GM12874 (cell line): ENCODE measurements around the gene BTNL3.

Experiments used
- CTCF ChIP-seq: IDR thresholded peaks from 2 replicates; pipeline ENCODE4 v1.5.1; 2011; ENCODE audit warnings: low read depth, mild to moderate bottlenecking, control low read depth, low read length, moderate library complexity; ENCODE audit not compliant: insufficient read depth

The BTNL3 gene

GRCh38 chr5:180988592-180988991 lies at the start of gene BTNL3:
Gene BTNL3 (plus strand): TSS chr5:180988846. CDS start chr5:180989029, 183 bp downstream.
- TF ChIP-seq CTCF = no peak

DNA sequence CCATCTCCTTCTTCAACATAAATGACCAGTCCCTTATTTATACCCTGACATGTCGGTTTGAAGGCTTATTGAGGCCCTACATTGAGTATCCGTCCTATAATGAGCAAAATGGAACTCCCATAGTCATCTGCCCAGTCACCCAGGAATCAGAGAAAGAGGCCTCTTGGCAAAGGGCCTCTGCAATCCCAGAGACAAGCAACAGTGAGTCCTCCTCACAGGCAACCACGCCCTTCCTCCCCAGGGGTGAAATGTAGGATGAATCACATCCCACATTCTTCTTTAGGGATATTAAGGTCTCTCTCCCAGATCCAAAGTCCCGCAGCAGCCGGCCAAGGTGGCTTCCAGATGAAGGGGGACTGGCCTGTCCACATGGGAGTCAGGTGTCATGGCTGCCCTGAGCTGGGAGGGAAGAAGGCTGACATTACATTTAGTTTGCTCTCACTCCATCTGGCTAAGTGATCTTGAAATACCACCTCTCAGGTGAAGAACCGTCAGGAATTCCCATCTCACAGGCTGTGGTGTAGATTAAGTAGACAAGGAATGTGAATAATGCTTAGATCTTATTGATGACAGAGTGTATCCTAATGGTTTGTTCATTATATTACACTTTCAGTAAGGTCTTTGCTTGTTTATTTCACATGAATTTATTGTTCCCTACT lies 38.2 kb upstream of the BTNL3 start:
- TF ChIP-seq CTCF = no peak

GRCh38 chr5:180959661-180960060 lies 29.0 kb upstream of the BTNL3 start:
- no peak for TF ChIP-seq CTCF

DNA sequence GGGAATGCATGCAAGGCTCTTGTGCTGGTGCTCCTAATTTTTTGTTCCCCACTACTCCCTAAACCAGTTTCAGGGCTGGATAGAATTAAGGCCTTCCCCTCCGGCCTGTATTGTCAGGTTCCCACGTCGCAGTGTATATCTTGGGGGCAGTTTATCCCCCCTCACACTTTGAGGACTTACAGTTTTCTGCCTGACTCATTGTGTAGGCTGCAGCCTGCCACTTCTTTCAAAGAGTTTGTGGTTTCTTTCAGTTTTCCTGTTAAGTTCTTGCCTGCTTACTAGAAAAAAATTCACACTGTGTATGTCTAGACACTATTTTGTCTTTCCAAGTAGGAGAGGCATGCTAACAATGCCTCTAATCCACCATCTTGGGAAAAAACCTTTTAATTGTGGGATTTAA lies 28.4 kb upstream of the BTNL3 start:
- no peak for TF ChIP-seq CTCF

DNA sequence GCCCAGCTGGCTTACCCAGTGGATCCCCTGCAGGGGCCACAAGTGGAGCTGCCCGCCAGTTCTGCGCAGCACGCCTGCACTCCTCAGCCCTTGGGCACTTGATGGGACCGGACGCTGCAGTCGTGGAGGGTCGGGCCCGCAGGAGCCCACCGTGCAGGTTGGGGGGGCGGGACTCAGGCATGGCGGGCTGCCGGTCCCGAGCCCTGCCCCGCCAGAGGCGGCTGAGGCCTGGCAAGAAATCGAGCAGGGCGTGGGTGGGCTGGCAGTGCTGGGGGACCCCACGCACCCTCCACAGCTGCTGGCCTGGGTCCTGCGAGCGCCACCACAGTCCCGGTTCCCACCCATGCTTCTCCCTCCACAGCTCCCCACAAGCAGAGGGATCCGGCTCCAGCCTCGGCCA lies 19.2 kb upstream of the BTNL3 start:
- TF ChIP-seq CTCF = no peak

DNA sequence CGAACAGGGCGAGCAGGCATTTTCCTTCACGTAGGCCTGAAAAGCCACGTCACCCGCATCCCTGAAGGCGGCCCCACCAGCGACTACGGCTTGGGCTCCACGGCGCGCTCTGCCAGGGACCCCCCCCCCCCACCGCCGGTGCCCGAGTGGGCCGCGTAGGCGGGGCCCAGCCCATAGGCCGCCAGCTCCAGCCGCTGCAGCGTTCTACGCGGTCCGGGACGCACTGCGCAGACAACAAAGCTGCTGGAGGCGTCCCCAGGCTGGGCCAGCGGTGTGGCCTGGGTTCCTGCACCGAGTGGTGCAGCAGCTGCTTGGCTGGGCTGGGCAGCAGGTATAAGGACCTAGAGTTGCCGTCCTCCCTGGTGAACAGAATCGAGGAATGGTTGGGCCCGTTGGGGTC lies 18.3 kb upstream of the BTNL3 start:
- TF ChIP-seq CTCF = no peak

DNA sequence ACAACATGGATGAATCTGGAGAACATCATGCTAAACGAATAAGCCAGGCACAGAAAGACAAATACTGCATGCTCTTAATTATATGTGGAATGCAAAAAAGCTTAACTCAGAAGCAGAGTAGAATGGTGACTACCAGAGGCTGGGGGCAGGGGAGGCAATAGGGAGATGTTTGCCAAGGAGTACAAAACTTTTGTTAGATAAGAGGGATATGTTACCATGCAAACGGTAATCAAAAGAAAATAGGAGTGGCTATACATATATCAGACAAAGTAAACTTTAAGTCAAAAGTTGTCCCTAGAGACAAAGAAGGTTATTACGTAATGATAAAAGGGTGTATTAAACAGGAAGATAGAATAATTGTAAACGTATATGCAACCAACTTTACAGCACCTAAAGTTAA lies 17.8 kb upstream of the BTNL3 start:
- no peak for TF ChIP-seq CTCF
